WERI-Rb-1 (cell line): ENCODE results near the gene RASAL1.

ENCODE experiments used
- DNase-seq: peaks from one replicate; pipeline ENCODE4 v3.0.0-alpha.2; 2020
- H3K27ac ChIP-seq: fragments of 250-450 bp; sonication (Bioruptor Pico); 2 replicates; pipeline ENCODE4 v1.5.1; 2020; ENCODE audit warnings: mild to moderate bottlenecking, moderate library complexity
- H3K27me3 ChIP-seq: fragments of 250-450 bp; sonication (Bioruptor Pico); 2 replicates; pipeline ENCODE4 v1.5.1; 2021; ENCODE audit warnings: mild to moderate bottlenecking, low read depth, moderate library complexity; ENCODE audit not compliant: insufficient read depth, severe bottlenecking
- H3K36me3 ChIP-seq: fragments of 250-450 bp; sonication (Bioruptor Pico); 2 replicates; pipeline ENCODE4 v1.5.1; 2020; ENCODE audit warnings: mild to moderate bottlenecking, moderate library complexity
- H3K4me3 ChIP-seq: 2 replicates; pipeline ENCODE4 v1.5.1; 2011; ENCODE audit warnings: low read depth, mild to moderate bottlenecking, control low read depth, low read length
- H3K9me3 ChIP-seq: fragments of 250-450 bp; sonication (Bioruptor Pico); 2 replicates; pipeline ENCODE4 v1.5.1; 2021; ENCODE audit warnings: mild to moderate bottlenecking, moderate library complexity; ENCODE audit not compliant: severe bottlenecking
- CTCF ChIP-seq: IDR thresholded peaks from 2 replicates; pipeline ENCODE4 v1.5.1; 2011; ENCODE audit warnings: low read depth, mild to moderate bottlenecking, control low read depth, inconsistent platforms, low read length

RASAL1 gene

GRCh38 chr12:113091506-113091905 lies 44.1 kb downstream of the RASAL1 start:
- Histone ChIP-seq H3K27ac (no peak overlapping the region), H3K9me3 (no peaks in the 10 kb centered on the region), H3K4me3 (no peak overlapping the region), H3K36me3 (peaks cover 4% of the 10 kb centered on the region), H3K27me3 (no peaks in the 10 kb centered on the region)
- TF ChIP-seq CTCF = no peak
- DNase-seq = no peak

GRCh38 chr12:113090740-113091139 lies 44.8 kb downstream of the RASAL1 start:
- Histone ChIP-seq H3K36me3 (peaks cover 4% of the 10 kb centered on the region; the same call in 1 of the 2 replicates), H3K27ac (no peak overlapping the region), H3K9me3 (no peaks in the 10 kb centered on the region), H3K27me3 (no peaks in the 10 kb centered on the region), H3K4me3 (no peak overlapping the region)
- DNase-seq = no peak
- TF ChIP-seq CTCF = no peak

- no peak overlapping the region for H3K27ac ChIP-seq
- TF ChIP-seq CTCF = no peak
- no peaks in the 10 kb centered on the region; the same call in 1 of the 2 replicates for H3K36me3 ChIP-seq
Observed at GRCh38 chr12:113089839-113090238, 45.7 kb downstream of the RASAL1 start.

GRCh38 chr12:113088971-113089756 lies 46.4 kb downstream of the RASAL1 start:
- H3K4me3 ChIP-seq = no peak overlapping the region
- TF ChIP-seq CTCF = no peak
- H3K9me3 ChIP-seq = no peaks in the 10 kb centered on the region
- no peak overlapping the region for H3K27ac ChIP-seq
- H3K27me3 ChIP-seq = no peaks in the 10 kb centered on the region
- no peak for DNase-seq
- H3K36me3 ChIP-seq = peaks cover 3% of the 10 kb centered on the region; the same call in 1 of the 2 replicates

More at GRCh38 chr12:113089839-113090238, 45.7 kb downstream of the RASAL1 start:
- no peak for DNase-seq
- no peaks in the 10 kb centered on the region for H3K27me3 ChIP-seq
- H3K9me3 ChIP-seq = no peaks in the 10 kb centered on the region
- no peak overlapping the region for H3K4me3 ChIP-seq

GRCh38 chr12:113088037-113088436 lies 47.5 kb downstream of the RASAL1 start:
- no peak for DNase-seq
- H3K27ac ChIP-seq = no peak overlapping the region
- H3K4me3 ChIP-seq = no peak overlapping the region
- H3K36me3 ChIP-seq = peaks cover 3% of the 10 kb centered on the region; the same call in 1 of the 2 replicates
- TF ChIP-seq CTCF = no peak
- H3K27me3 ChIP-seq = no peaks in the 10 kb centered on the region
- H3K9me3 ChIP-seq = no peaks in the 10 kb centered on the region
